ENCODE results near the gene SLU7. TPM values are rescaled to one million over a fixed set of nuclear protein-coding genes. Genes with fewer than 3 reads are reported as not detected.
A peak's percentile ranks its signal among the peaks of the same experiment; 100 is the strongest.

The SLU7 gene
- total RNA-seq, 1 donor, result 75.6 TPM

DNA sequence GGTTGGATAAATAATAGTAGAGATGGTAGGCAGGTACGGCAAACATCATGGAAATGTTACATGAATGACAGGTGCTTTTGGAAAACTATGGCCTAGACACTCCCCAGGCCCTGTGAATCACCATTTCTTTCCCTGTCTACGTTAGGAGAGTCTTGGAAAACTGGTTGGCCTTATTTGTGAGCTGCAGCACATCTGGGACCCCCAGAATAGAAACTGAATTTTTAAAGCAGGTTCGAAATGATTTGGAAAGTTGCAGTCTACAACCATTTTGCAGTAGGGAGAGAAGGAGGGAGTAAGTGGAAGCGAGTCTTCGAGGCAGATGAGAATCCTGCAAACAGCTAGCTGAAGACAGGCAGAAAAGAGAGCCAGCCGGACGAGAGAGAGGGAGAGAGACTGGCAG, 61.5 kb downstream of the SLU7 start:
- H3K27ac ChIP-seq (ENCODE audit: low read depth, low read length), result no peak overlapping the region
- H2AFZ ChIP-seq (ENCODE audit: low read length), result peak overlapping the region; percentile 90

GRCh38 chr5:160356550-160357347, 62.1 kb downstream of the SLU7 start:
- H3K36me3 ChIP-seq (ENCODE audit: insufficient read depth, low read length), result no peaks in the 10 kb centered on the region
- no peaks in the 10 kb centered on the region for H4K20me1 ChIP-seq (ENCODE audit: insufficient read depth, low read length)
- no peaks in the 10 kb centered on the region for H3K79me2 ChIP-seq (ENCODE audit: insufficient read depth, low read length)
- H3K27ac ChIP-seq (ENCODE audit: low read depth, low read length), result no peak overlapping the region
- no peak overlapping the region for H2AFZ ChIP-seq (ENCODE audit: low read length)
- no peaks in the 10 kb centered on the region for H3K4me1 ChIP-seq (ENCODE audit: insufficient read depth, low read length)
- no peaks in the 10 kb centered on the region for H3K9me3 ChIP-seq (ENCODE audit: low read depth, low read length)
- H3K27me3 ChIP-seq (ENCODE audit: insufficient read depth, low read length), result no peaks in the 10 kb centered on the region
- no peak overlapping the region for H3K4me2 ChIP-seq (ENCODE audit: insufficient read depth, low read length)
- TF ChIP-seq, protein P1, sequence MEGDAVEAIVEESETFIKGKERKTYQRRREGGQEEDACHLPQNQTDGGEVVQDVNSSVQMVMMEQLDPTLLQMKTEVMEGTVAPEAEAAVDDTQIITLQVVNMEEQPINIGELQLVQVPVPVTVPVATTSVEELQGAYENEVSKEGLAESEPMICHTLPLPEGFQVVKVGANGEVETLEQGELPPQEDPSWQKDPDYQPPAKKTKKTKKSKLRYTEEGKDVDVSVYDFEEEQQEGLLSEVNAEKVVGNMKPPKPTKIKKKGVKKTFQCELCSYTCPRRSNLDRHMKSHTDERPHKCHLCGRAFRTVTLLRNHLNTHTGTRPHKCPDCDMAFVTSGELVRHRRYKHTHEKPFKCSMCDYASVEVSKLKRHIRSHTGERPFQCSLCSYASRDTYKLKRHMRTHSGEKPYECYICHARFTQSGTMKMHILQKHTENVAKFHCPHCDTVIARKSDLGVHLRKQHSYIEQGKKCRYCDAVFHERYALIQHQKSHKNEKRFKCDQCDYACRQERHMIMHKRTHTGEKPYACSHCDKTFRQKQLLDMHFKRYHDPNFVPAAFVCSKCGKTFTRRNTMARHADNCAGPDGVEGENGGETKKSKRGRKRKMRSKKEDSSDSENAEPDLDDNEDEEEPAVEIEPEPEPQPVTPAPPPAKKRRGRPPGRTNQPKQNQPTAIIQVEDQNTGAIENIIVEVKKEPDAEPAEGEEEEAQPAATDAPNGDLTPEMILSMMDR (IDR thresholded peaks at IDR 0.05; ENCODE audit: extremely low read depth, low read depth, low read length), result no peak
- no peak overlapping the region for H3K4me3 ChIP-seq (ENCODE audit: insufficient read depth, low read length)
- DNase-seq (ENCODE audit: insufficient read length, low spot score, missing footprints), result no peak

More for the DNA sequence above, 61.5 kb downstream of the SLU7 start:
- Histone ChIP-seq H3K36me3 (ENCODE audit: insufficient read depth, low read length) (no peaks in the 10 kb centered on the region), H3K4me1 (ENCODE audit: insufficient read depth, low read length) (no peaks in the 10 kb centered on the region), H4K20me1 (ENCODE audit: insufficient read depth, low read length) (no peaks in the 10 kb centered on the region), H3K27me3 (ENCODE audit: insufficient read depth, low read length) (no peaks in the 10 kb centered on the region), H3K79me2 (ENCODE audit: insufficient read depth, low read length) (no peaks in the 10 kb centered on the region), H3K4me2 (ENCODE audit: insufficient read depth, low read length) (peak overlapping the region; percentile 37), H3K4me3 (ENCODE audit: insufficient read depth, low read length) (no peak overlapping the region), H3K9me3 (ENCODE audit: low read depth, low read length) (no peaks in the 10 kb centered on the region)
- DNase-seq (ENCODE audit: insufficient read length, low spot score, missing footprints), result no peak
- TF ChIP-seq, protein P1 (IDR thresholded peaks at IDR 0.05; ENCODE audit: extremely low read depth, low read depth, low read length), result no peak

DNA sequence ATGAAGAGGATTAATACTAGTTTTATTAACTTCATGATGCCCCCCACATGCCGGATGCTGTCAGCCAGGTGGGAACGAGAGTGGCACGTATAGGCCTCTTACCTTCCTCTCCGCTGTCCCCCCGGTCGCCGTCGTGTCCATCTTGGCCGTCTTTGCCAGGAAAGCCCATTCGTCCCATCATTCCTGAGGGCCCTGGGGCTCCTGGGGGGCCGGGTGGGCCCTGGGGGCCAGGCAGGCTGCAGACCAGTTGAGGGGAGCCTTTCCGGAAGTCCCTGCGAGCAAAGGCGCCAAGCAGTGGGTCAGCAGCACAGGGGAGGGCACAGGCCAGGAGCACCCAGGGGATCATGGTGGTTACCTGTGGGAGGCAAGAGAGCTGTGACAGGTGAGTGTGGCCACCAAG, 64.2 kb downstream of the SLU7 start:
- Histone ChIP-seq H3K36me3 (ENCODE audit: insufficient read depth, low read length) (no peaks in the 10 kb centered on the region), H3K4me2 (ENCODE audit: insufficient read depth, low read length) (no peak overlapping the region), H4K20me1 (ENCODE audit: insufficient read depth, low read length) (no peaks in the 10 kb centered on the region), H3K9me3 (ENCODE audit: low read depth, low read length) (no peaks in the 10 kb centered on the region), H3K27me3 (ENCODE audit: insufficient read depth, low read length) (no peaks in the 10 kb centered on the region), H2AFZ (ENCODE audit: low read length) (no peak overlapping the region), H3K4me1 (ENCODE audit: insufficient read depth, low read length) (no peaks in the 10 kb centered on the region), H3K27ac (ENCODE audit: low read depth, low read length) (no peak overlapping the region), H3K79me2 (ENCODE audit: insufficient read depth, low read length) (no peaks in the 10 kb centered on the region), H3K4me3 (ENCODE audit: insufficient read depth, low read length) (no peak overlapping the region)
- TF ChIP-seq, protein P1 (IDR thresholded peaks at IDR 0.05; ENCODE audit: extremely low read depth, low read depth, low read length), result no peak
- no peak for DNase-seq (ENCODE audit: insufficient read length, low spot score, missing footprints)

DNA sequence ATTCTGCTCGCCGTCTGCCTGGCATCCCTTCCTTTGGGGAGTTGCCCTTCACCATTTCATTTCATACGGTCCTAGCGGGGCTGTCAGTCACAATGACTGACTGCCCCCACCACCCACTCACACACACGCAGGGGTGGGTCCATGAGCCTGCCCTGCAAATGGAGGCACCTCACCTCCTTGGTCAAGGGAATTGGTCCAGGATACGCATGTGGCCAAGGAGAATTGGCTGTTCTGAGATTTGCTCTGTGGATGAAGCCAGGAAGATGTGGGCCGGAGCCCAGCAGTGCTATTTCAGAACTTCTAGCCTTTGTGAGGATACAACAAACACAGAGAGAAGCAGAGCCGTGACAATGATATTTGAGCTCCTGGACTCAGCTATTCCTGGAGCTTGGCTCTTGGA, 65.5 kb downstream of the SLU7 start:
- Histone ChIP-seq H3K36me3 (ENCODE audit: insufficient read depth, low read length) (no peaks in the 10 kb centered on the region), H3K9me3 (ENCODE audit: low read depth, low read length) (no peaks in the 10 kb centered on the region), H3K27me3 (ENCODE audit: insufficient read depth, low read length) (no peaks in the 10 kb centered on the region), H2AFZ (ENCODE audit: low read length) (peak overlapping the region; percentile 62), H4K20me1 (ENCODE audit: insufficient read depth, low read length) (no peaks in the 10 kb centered on the region), H3K79me2 (ENCODE audit: insufficient read depth, low read length) (no peaks in the 10 kb centered on the region), H3K27ac (ENCODE audit: low read depth, low read length) (no peak overlapping the region), H3K4me1 (ENCODE audit: insufficient read depth, low read length) (no peaks in the 10 kb centered on the region), H3K4me3 (ENCODE audit: insufficient read depth, low read length) (no peak overlapping the region), H3K4me2 (ENCODE audit: insufficient read depth, low read length) (no peak overlapping the region)
- TF ChIP-seq, protein P1 (IDR thresholded peaks at IDR 0.05; ENCODE audit: extremely low read depth, low read depth, low read length), result no peak
- DNase-seq (ENCODE audit: insufficient read length, low spot score, missing footprints), result peak; percentile 79
